HS-27A (cell line): Measurements from ENCODE around the gene USP43.
A peak's percentile ranks its signal among the peaks of the same experiment; 100 is the strongest.
"Not testable (repeated sequence)": the region's sequence is repeated elsewhere in the genome, so short reads cannot be mapped to it uniquely, and the experiment has no call there.

Experiments used
- DNase-seq: peaks from one replicate; pipeline ENCODE4 v3.0.0-alpha.2; 2012; ENCODE audit warnings: low read depth, missing footprints

Gene USP43, protein sequence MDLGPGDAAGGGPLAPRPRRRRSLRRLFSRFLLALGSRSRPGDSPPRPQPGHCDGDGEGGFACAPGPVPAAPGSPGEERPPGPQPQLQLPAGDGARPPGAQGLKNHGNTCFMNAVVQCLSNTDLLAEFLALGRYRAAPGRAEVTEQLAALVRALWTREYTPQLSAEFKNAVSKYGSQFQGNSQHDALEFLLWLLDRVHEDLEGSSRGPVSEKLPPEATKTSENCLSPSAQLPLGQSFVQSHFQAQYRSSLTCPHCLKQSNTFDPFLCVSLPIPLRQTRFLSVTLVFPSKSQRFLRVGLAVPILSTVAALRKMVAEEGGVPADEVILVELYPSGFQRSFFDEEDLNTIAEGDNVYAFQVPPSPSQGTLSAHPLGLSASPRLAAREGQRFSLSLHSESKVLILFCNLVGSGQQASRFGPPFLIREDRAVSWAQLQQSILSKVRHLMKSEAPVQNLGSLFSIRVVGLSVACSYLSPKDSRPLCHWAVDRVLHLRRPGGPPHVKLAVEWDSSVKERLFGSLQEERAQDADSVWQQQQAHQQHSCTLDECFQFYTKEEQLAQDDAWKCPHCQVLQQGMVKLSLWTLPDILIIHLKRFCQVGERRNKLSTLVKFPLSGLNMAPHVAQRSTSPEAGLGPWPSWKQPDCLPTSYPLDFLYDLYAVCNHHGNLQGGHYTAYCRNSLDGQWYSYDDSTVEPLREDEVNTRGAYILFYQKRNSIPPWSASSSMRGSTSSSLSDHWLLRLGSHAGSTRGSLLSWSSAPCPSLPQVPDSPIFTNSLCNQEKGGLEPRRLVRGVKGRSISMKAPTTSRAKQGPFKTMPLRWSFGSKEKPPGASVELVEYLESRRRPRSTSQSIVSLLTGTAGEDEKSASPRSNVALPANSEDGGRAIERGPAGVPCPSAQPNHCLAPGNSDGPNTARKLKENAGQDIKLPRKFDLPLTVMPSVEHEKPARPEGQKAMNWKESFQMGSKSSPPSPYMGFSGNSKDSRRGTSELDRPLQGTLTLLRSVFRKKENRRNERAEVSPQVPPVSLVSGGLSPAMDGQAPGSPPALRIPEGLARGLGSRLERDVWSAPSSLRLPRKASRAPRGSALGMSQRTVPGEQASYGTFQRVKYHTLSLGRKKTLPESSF

DNA sequence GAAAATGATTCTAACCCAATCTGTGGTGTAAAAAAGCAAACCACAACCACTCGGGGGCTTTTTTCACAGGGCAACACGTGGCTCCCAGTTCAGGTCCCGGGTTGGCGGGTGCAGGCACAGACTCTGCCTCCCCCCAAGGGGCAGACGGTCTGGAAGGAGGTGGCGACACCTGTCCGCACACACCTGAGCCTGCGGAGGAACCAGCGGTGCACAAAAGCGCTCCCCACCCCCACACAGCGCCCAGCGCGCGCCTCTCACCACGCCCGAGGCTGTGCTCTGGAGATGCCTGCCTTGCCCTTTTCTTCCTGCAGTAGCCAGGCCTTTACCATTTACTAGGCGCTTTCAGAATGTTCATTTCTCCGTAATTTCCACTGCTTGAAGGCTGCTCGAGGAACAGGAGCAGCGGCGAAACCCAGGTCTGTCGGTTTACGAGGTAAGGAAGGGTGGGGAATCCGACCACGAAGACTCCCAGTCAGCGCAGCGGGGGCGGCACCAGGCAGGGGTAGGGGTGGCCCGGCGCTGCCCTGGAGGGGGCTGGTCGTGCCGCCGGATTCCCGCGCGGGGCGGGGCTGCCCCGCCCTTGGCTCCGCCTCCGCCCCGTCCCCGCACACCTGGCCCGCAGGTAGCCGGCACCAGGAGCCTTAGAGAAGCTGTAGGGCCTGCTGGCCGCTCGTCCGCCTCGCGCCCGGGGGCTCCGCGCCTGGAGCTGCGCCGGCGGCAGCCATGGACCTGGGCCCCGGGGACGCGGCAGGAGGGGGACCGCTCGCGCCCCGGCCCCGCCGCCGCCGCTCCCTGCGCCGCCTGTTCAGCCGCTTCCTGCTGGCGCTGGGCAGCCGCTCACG, at the start of gene USP43:
TSS of gene USP43 (plus strand) at position 608 of the 842 bp plus-strand sequence. CDS start at position 724, 116 bp downstream.
- DNase-seq = no peak

DNA sequence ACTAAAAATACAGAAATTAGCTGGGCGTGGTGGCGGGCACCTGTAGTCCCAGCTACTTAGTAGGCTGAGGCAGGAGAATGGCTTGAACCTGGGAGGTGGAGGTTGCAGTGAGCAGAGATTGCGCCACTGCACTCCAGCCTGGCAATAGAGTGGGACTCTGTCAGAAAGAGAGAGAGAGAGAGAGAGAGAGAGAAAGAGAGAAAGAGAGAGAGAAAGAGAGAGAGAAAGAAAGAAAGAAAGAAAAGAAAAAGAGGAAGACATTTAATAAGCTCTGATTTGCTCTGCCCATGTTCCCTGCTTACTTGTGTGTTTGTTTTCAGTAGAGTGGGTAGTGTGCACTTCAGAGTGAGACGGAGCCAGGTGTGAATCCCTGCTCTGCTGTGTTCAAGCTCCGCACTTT, 47.7 kb upstream of the USP43 start:
- DNase-seq = not testable (repeated sequence)

DNA sequence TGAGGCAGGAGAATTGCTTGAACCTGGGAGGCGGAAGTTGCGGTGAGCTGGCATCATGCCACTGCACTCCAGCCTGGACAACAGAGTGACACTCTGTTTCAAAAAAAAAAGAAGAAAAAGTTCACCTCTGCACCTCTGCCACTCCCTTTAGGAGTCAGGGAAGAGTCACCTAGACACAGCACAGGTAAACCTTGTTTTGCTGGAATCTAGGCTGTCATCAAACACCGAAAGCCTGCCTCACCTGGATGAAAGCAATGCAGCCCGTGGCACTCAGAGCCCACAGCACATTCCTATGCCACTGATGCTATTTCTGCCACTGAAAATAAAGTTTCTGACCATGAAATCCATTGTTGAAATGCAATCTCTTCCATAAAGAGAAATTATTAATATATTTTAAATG, 46.7 kb upstream of the USP43 start:
- DNase-seq = no peak

- DNase-seq = not testable (repeated sequence)
These were observed 40.7 kb upstream of the USP43 start for GRCh38 chr17:9604583-9604982.

GRCh38 chr17:9606453-9606852, 38.9 kb upstream of the USP43 start:
- DNase-seq = no peak

GRCh38 chr17:9607058-9607457, 38.3 kb upstream of the USP43 start:
- not testable (repeated sequence) for DNase-seq

DNA sequence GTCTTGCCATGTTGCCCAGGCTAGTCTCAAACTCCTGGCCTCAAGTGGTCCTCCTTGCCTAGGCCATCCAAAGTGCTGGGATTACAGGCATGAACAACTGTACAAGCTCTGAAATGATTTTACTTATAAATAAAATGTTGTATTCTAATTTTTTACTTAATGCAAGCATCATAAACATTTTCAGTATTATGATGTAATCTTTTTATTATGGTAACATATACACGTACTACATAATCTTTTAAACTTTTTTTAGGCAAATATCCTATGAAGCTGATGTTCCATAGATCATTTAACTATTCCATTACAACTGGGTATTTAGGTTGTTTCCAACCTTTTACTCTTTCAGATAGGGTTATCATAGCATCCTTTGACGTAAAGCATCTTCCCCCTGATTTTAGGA, 33.8 kb upstream of the USP43 start:
- DNase-seq = no peak

GRCh38 chr17:9612006-9612405, 33.3 kb upstream of the USP43 start:
- no peak for DNase-seq

- DNase-seq = no peak
These were observed 29.8 kb upstream of the USP43 start for GRCh38 chr17:9615486-9615885.

- DNase-seq = no peak
These were observed 22.4 kb upstream of the USP43 start for GRCh38 chr17:9622961-9623360.

- no peak for DNase-seq
These were observed 16.8 kb upstream of the USP43 start for GRCh38 chr17:9628509-9628908.

DNA sequence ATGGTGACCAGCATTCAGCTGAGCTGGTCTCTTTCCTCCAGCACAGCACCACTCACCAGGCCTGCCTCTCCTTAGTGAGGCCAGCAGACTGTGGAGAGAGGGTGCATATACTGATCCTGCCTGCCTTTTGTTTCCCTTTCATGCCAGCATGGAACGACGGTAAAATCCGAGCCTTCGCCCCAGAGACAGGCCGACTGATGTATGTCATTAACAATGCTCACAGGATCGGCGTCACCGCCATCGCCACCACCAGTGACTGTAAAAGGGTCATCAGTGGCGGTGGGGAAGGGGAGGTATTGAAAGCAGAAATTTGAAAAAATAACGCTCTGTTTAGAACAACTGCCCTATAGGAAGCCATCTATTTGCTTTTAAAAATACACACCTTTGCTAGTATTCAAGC, 12.6 kb upstream of the USP43 start:
- no peak for DNase-seq

DNA sequence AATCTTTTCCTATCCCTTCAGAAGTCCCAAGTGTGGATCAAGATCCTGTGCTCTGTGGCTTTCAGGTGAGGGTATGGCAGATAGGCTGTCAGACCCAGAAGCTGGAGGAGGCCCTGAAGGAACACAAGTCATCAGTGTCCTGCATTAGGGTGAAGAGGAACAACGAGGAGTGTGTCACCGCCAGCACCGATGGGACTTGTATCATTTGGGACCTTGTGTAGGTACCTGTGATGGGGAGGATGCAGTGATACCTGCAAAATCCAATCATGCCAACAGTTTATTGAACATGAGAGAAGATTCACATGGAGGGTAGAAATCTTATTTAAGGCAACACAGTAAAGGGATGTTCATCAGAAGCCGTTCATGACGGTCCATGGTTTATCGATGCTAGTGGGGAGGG, 10.0 kb upstream of the USP43 start:
- no peak for DNase-seq

GRCh38 chr17:9636501-9636900, 8.8 kb upstream of the USP43 start:
- no peak for DNase-seq

GRCh38 chr17:9640388-9640787, 4.9 kb upstream of the USP43 start:
- DNase-seq = not testable (repeated sequence)

DNA sequence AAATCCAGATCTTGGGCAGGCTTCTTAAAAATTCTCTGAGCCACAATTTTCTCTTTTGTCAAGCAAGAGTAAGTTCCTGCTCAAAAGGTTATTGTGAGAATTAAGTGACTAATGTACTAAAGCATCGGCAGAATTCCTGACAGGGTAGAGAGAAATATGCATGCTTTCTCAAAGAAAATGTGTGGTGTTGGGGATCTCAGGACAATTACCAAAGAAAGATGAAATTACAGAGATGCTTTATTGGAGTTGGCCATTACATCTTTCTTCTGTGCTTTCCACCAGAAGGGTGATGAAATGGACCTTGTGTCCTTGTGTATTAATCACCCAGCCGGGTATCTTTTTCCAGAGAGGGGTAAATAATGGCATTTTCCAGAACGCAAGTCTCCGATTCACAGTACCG, 1.7 kb upstream of the USP43 start:
- DNase-seq = no peak

DNA sequence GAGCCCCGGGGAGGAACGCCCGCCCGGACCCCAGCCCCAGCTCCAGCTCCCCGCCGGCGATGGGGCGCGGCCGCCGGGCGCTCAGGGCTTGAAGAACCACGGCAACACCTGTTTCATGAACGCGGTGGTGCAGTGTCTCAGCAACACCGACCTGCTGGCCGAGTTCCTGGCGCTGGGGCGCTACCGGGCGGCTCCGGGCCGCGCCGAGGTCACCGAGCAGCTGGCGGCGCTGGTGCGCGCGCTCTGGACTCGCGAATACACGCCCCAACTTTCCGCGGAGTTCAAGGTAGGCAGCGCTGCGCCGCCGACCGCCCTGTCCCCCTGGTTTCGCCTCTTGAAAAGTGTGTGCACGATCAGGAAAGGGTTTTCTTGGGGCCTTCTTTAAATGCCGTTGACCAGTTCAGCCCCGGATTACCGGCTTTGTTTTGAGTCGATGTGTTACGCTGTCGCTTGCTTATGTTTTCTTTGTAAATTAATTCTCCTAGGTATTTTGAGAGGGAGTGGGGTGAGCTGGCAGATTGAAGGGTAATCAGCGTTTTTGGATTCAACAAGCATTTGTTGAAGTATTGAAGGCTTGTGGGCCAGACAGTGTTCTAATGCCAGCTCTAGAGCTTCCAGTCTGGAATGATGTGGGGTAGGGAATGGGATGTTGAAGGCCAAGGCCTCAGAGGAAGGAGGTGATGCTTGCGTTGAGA, 681 bp downstream of the USP43 start:
- DNase-seq = no peak

GRCh38 chr17:9646546-9646885, 1.2 kb downstream of the USP43 start:
- DNase-seq = no peak

- DNase-seq = no peak
These were observed 1.7 kb downstream of the USP43 start for GRCh38 chr17:9647014-9647413.

GRCh38 chr17:9648521-9649110, 3.3 kb downstream of the USP43 start:
- peak; percentile 0 for DNase-seq
